NOMO-1 treated with dmso at 0.1 percent for 144 hours (cell line): ENCODE results near the gene CX3CR1.
"Not testable (repeated sequence)": the region's sequence is repeated elsewhere in the genome, so short reads cannot be mapped to it uniquely, and the experiment has no call there.

Source experiments
- DNase-seq: peaks from one replicate; lab custom pipeline; 2025; ENCODE audit not compliant: unreplicated experiment; lab: John Stamatoyannopoulos, UW

Gene CX3CR1, protein sequence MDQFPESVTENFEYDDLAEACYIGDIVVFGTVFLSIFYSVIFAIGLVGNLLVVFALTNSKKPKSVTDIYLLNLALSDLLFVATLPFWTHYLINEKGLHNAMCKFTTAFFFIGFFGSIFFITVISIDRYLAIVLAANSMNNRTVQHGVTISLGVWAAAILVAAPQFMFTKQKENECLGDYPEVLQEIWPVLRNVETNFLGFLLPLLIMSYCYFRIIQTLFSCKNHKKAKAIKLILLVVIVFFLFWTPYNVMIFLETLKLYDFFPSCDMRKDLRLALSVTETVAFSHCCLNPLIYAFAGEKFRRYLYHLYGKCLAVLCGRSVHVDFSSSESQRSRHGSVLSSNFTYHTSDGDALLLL

DNA sequence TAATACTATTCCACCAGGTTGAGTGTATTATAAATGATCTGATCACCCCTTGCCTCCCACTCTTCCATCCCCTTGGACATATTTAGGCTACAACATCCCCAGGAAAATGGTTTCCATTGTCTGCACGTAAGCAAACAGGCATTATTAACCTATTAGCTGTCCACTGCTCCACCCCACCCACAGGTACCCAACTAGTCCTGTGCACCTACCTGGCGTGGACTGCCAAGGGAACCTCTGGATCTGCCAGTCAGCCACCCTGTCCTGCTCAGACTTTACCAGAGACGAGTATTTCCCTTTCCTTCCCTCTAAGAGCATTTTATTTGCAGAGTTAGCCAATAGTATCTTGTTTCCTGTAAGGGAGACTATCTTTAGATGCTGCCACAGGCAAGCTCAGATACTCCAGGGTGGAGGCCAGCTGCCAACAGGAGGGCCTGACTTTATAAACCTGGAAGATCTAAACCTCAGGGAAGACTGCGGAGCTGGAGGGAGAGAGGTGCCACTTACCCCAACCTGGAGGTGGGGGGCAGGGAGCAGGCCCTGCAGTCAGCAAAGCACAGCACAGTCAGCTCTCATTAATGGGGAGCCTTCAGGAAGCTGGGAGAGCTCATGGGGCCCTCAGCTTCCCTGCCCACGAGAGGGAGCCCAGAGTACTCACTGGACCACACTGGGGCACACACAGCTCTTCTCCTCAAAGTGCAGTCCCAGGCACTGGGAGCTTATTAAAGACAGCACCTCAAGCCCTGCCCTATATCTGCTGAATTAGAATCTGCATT, at the start of gene CX3CR1:
TSS of gene CX3CR1 (minus strand) at position 292 of the 773 bp plus-strand sequence. CDS start 13,527 bp downstream, outside the sequence.
- DNase-seq: peak; percentile 52

DNA sequence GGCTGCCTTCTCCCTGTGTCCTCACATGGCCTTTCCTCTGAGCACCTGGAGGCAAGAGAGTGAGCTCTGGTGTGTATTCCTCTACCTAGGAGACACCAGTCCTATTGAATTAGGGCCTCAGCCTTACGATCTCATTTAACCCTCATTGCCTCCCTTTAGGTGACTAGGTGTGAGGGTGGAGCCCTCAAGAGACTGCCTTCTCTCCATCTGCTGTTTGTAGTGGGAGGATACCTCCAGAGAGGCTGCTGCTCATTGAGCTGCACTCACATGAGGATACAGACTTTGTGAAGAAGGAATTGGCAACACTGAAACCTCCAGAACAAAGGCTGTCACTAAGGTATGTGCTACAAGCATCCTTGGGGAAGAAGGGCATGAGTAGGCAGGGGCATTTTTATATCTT, 49.7 kb upstream of the CX3CR1 start, which contains the start of gene CCR8:
TSS of gene CCR8 (plus strand) at position 217 of the 400 bp plus-strand sequence. CDS start 2,623 bp downstream, outside the sequence.
- DNase-seq: no peak

DNA sequence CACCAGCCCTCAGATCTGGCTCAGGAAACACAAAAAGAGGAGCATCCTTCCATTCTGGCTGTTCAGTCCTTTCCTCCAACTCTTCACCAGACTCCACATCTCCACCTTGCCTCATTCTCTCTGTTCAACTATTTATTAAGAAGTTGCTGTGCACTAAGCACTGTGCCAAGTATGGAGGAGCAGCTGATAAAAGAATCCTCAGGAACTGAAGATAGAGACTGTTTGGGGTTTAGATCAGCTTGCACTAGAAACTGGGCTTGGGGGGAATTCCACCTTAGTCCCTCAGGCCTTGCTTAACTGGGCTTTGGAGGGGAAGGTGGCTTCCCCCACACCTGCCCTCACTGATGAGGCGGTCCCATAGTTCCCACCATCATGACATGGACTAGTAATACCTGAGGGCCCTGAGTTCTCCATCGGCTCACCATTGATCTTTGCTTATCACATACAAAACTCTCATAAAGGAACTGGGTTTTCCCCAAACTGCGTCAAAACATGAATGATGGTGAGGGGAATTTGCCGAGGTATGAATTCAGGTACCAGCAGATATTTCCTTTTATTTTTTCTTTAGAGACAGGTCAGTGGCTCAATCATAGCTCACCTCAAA, 48.0 kb upstream of the CX3CR1 start:
- DNase-seq: no peak

DNA sequence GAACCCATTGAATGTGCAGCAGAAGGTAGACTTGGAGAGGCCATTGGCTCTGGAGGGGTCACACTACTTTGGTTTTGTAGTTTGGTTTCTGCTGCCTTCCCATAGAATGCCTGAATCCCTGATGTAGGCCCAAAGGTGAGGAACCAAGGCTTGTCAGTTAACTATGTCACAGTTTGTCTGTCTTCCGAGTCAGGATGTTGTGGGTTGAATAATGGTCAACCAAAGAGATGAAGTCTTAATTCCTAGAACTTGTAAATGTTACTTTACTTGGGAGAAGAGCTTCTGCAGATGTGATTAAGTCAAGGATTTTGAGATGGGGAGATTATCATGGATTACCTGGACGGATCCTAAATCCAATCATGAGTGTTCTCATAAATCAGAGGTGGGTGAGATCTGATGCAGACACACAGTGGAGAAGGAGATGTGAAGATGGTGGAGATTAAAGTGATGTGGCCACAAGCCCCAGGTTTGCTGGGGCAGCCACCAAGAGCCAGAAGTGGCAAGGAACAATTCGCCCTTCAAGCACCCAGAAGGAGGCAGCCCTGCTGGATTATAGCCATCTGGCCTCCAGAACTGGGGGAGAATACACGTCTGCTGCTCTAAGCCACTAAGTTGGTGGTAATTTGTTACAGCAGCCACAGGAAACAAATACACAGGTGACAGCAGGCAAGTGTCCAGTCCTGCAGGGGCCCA, 47.4 kb upstream of the CX3CR1 start:
- DNase-seq: no peak

DNA sequence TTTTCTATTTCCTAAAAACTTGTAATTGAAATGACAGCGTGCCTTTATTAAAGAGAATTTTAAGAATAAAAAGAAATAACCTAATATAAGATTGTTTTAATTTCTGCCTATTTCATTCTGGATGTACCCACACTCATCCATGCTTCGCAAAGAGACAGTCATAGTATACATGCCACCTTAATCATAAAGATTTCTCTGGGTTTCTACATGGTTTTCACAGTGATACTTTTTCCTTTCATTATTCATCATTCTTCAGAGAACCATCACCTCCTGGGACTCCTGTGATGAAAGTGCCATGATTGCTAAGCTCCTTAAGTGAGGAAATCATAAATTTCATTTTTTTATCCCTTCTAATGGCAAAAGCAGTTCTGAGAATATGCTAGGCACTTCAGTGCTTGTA, 45.4 kb upstream of the CX3CR1 start:
- no peak for DNase-seq

DNA sequence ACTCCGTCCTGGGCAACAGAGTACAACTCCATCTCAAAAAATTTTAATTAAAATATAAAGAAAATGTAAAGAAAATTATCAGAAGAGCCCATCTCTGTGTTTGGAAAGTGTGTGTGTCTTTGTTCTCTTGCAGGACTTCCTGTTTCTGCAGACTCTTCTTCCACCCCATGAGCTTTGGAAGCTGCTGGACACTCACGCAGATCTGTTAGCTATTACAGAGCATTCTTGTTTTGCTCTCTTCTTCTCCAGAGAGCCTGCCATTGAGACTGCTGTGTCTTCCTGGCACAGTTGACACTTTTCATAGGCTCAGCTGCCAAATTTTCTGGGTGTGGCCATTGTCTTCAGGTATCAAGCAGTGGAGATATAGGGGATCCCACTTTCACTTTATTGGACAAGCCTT, 43.7 kb upstream of the CX3CR1 start:
- DNase-seq: no peak

DNA sequence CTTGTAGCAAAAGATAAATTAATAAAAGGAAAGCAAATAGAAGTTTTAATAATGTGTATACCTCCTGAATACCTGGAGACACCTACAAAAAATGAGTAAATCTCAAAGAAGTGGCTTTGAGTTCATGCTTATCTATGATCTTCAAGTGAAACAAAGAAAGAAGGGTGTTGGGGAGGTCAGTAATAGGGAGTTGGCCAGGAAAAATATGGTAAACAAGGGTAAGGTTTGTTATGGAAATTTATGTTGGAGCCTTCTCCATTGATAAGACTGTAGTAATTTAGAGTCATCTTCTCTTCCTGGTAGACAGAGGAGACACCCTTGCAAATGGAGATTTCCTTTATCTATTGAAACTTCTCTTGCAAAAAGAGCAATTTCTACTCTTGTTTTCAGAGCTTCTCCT, 43.1 kb upstream of the CX3CR1 start:
- DNase-seq: no peak

DNA sequence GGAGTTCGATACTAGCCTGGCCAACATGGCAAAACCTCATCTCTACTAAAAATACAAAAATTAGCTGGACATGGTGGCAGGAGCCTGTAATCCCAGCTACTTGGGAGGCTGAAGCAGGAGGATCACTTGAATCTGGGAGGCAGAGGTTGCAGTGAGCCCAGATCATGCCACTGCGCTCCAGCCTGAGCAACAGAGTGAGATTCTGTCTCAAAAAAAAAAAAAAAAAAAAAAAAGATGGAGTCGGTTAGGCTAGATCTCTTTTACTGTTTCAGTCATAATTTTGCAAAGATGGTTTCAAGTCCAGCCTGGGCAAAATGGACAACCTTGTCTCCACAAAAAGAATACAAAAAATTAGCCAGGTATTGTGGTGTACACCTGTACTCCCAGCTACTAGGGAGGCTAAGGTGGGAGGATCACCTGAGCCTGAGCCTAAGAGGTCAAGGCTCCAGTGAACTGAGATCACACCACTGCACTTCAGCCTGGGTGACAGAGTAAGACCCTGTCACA, 42.4 kb upstream of the CX3CR1 start:
- DNase-seq: not testable (repeated sequence)

DNA sequence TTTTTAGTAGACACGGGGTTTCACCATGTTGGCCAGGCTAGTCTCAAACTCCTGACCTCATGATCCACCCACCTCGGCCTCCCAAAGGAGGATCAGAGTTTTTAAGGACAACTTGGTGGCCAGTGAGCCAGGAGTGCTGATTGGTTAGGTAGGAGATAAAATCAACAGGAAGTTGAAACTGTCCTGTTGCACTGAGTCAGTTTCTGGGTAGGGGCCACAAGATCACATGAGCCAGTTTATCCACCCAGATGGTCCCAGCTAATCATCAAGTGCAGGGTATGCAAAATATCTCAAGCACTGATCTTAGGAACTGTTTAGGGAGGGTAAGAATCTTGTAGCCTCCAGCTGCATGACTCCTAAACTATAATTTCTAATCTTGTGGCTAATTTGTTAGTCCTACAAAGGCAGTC, 41.7 kb upstream of the CX3CR1 start:
- DNase-seq: not testable (repeated sequence)

DNA sequence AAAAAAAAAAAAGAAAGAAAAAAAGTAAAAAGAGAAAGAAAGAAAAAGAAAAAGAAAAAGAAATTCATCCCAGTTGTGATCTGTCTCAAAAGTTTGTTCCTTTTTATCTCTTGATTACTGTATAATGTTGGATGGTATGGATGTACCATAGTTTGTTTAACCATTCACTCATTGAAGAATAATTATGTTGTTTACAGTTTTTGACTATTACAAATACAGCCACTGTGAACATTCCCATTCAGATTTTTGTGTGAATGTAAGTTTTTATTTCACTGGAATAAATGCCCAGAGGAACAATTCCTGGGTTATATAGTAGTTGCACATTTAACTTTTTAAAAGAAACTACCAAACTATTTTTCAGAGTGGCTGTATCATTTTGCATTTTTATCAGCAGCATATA, 39.4 kb upstream of the CX3CR1 start:
- no peak for DNase-seq

DNA sequence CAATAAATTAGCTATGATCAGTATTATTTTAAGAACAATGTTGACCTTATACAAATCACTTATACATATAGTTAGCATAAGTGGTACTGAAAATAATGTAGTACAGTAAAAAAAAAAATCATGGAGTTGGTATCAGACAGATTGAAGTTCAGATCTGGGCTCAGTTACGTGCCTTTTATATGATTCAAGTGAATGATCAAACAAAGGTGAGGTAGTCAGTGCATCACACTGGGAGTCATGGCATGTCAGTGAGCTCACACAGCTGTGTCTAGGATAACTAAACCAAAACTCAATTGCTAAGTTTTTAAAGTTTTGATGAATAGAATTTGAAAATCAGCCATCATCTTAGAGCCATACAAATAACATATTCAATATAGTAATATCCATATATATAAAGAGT, 38.5 kb upstream of the CX3CR1 start:
- DNase-seq: no peak

DNA sequence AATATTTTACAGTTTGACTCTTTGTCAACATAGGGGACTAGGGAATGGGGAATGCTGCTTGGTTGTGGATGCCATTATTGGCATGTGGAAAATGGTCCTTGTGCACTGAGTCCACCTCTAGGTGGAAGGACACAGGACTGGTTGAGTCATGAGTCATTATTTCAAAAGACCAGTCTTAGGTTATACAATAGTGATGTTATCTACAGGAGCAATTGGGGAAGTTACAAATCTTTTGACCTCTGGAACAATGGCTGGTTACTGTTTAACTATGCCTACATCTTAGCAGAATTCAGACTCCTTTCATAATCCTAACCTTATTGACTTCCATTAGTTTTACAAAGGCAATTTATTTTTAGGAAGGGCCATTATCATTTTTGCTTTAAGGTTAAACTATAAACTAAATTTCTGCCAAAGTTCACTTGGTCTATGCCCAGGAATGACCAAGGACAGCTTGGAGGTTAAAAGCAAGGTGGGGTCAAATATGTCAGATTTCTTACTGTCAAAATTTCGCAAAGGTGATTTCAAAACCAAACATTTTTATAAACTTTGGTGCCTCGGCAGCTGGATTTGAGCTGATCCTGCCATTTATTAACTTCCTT, 37.8 kb upstream of the CX3CR1 start:
- DNase-seq: peak; percentile 8

DNA sequence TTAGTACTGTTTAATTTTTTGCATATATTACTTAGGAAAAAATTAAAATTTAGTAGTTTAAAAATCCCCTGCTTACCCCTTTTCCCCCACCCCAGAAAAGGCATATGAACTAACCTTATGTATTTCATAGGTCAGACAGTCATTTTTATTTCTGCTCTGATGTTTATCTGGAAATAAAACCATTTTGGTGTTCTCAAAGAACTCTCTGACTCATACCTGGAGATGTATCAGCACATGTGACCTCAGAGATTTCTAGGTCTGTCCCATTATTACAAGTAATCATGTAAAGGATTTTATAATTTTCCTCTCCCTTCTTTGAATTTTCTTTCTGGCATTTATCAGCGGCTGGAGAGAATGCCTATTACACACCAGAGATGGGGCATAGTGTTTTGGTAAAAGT, 35.6 kb upstream of the CX3CR1 start:
- DNase-seq: no peak

DNA sequence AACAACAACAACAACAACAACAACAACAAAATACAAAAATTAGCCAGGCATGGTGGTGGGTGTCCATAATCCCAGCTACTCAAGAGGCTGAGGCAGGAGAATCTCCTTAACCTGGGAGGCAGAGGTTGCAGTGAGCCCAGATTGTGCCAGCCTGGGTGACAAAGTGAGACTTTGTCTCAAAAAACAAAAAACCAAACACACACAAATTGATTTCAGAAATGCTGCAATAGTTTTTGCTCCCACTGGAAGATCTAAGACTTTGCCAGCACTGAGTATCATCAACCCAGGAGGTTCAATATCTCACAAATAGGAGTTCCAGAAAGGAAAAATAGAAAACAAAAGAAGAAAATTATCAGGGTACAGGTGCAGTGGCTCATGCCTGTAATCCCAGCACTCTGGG, 33.5 kb upstream of the CX3CR1 start:
- no peak for DNase-seq

DNA sequence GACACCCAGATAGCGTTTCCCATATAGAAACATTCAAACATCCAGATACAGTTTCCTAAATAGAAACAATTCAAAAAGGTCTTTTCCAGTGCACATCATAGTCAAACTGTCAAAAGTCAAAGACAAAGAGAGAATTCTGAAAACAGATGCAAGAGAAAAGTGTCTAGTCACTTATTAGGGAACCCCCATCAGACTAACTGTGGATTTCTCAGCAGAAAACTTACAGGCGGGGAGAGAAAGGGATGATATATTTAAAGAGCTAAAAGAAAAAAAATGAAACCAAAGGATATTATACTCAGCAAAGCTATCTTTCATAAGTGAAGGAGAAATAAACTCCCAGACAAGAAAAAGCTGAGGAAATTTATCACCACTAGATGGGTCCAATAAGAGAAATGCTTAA, 22.3 kb upstream of the CX3CR1 start:
- DNase-seq: no peak

DNA sequence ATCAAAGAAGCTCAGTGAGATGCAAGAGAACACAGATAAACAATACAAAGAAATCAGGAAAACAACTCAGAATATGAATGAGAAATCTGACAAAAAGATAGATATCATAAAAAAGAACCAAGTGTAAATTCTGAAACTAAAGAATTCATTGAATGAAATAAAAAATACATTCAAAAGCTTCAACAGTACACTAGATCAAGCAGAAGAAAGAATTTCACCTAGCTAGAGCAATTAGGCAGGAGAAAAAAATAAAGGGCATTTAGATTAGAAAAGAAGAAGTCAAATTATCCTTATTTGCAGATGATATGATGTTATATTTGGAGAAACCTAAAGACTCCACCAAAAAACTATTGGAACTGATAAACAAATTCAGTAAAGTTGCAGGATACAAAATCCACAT, 19.4 kb upstream of the CX3CR1 start:
- no peak for DNase-seq

DNA sequence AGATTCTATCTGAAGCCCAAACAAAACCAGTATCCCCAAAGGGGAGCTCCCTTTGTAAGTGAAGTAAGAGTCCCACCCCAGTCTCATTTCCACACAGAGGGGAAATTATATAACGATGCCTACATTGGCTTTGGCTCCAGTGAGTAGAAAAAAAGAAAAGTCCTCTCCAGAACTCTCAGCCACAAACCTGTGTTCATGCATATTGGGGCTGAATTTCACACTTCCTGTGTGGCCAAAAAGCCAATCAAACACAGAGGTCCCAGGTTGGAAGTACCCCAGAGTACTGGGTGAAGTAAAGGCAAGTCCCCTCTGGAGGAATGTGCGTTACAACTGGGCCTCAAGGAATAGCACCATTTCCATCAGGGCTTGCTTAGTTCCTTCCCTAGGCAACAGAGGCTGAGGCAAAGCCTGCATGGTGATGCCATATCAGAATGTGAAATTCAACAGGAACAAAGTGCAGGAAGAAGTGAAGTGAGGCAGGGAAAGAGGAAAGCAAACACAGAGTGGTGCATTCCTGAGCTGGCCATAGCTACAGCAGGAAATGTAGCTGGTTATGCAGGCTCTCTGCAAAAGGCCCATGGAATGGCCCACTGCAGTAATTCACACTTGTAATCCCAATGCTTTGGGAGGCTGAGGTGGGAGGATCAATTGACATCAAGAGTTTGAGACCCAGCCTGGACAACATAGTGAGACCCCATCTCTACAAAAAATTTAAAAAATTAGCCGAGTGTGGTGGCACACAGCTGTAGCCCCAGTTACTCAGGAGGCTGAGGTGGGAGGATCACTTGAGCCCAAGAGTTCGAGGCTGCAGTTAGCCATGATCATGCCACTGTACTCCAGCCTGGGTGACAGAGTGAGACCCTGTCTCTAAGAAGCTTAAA, 16.6 kb upstream of the CX3CR1 start:
- no peak for DNase-seq

DNA sequence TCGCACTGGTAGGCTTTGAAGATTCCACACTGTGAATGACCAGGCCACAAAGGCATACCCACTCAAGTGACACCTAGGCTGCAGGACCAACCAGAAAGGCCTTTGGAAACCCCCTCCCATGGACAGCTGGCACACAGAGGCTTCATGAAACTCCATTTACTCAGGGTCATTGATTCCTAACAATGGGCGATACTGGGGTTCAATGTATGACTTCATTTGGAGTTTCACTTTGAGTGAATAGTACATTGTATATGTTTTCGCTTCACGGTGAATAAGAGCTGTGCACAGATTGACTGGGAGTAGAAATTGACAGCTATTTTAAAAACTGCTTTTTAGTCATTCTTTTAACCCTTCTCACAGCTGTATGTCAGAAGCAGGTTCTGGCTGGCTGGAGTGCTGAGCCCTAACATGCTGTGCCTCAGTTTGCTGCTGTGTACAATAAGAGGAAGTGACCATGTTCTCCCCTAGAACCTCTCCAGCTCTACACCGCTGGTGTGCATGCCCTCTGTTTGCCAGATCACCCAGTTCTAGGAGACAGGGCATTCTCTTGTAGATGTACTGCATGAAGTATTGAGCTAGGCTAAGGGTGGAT, 15.4 kb upstream of the CX3CR1 start:
- DNase-seq: no peak

DNA sequence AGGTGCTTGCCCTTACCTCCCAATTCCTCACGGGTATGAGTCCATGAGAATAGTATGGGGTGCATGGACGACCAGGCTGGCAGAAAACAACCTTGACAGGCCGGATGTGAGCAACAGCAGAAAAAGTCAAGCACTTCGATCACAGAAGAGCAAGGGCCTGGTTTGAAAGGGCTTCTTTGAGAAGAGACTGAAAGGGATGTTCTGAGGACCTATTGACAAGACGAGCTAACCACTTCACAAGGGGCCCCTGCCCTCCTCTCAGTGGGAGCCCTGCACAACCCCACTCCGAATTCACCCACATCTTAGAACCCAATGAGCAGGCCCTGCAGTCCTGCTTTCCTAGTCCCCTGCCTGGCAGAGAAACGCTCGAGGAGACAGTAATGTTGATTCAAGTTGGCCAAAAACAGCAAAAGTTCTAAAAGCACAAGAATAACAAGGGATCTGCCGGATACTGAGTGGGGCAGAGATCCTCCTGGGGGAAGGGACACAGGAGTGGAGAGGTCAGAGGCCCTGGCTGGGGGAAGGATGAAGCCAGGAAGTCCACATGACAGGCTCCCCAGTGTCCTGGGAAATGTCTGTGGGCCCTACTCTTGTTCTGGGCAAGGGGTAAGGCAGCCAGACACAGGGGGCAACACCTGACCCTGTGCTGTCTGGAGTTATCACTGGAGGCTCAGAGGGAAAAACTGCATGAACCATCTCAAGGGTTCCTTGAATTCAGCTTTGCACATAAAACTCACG, 14.8 kb upstream of the CX3CR1 start:
- no peak for DNase-seq
